Upper lobe of left lung (tissue), 6 donors: ENCODE data around the gene ATG10. TPM values are rescaled to one million over a fixed set of nuclear protein-coding genes. Genes with fewer than 3 reads are reported as not detected.

Experiments
- ATAC-seq, 2 donors: fragments of 200-7000 bp; cut with Tn5 transposase; one replicate each; pipeline ENCODE4 v1.9.1; 2022; ENCODE audit warnings: mild to moderate bottlenecking in 2 of 2, moderate library complexity in 2 of 2; ENCODE audit not compliant: low FRiP score in 2 of 2
- DNase-seq, 2 donors: peaks; one replicate each; pipeline ENCODE4 v3.0.0-alpha.2; 2019 to 2020
- H3K27ac ChIP-seq, 4 donors: fragments of 200-600 bp; sonication (generic); one replicate each; pipeline ENCODE4 v1.5.1; 2016 to 2019
- H3K27me3 ChIP-seq, 4 donors: fragments of 200-600 bp; sonication (generic); one replicate each; pipeline ENCODE4 v1.5.1; 2017 to 2019
- H3K36me3 ChIP-seq, 4 donors: fragments of 200-600 bp; sonication (generic); one replicate each; pipeline ENCODE4 v1.5.1; 2016 to 2019
- H3K4me1 ChIP-seq, 4 donors: fragments of 200-600 bp; sonication (generic); one replicate each; pipeline ENCODE4 v1.5.1; 2018 to 2019
- H3K4me3 ChIP-seq, 4 donors: fragments of 200-600 bp; sonication (generic); one replicate each; pipeline ENCODE4 v1.5.1; 2017 to 2019; ENCODE audit warnings: mild to moderate bottlenecking in 2 of 4, moderate library complexity in 1 of 4
- H3K9me3 ChIP-seq, 4 donors: fragments of 200-600 bp; sonication (generic); one replicate each; pipeline ENCODE4 v1.5.1; 2018 to 2019
- CTCF ChIP-seq, 6 experiments: fragments of 450-650 bp in 4 of 6; fragments of 200-600 bp in 2 of 6; sonication (generic) in 2 of 6; IDR thresholded peaks; one replicate each; pipeline ENCODE4 v1.5.1; 2016 to 2019; ENCODE audit warnings: antibody characterized with exemption in 6 of 6
- EP300 ChIP-seq, 4 donors: sonication (generic); formaldehyde crosslinking; IDR thresholded peaks; one replicate each; pipeline ENCODE4 v1.5.1; 2017; ENCODE audit warnings: antibody characterized with exemption in 4 of 4, control low read depth in 2 of 4
- POLR2A ChIP-seq, 4 donors: fragments of 450-650 bp; IDR thresholded peaks; one replicate each; pipeline ENCODE4 v1.5.1; 2016 to 2017; ENCODE audit warnings: antibody characterized with exemption in 4 of 4, mild to moderate bottlenecking in 2 of 4
- POLR2AphosphoS5 ChIP-seq, 2 donors: sonication (generic); formaldehyde crosslinking; IDR thresholded peaks; one replicate each; pipeline ENCODE4 v1.5.1; 2017; ENCODE audit warnings: antibody characterized with exemption in 2 of 2
- WGBS, 2 donors: methylation state at CpG; one replicate each; pipeline ENCODE4 v1.1.5; 2017 to 2018; 5-methylcytosine and 5-hydroxymethylcytosine counted together
- total RNA-seq, 6 donors: library from RNA; depleted of rRNA in 4 of 6; stranded (reverse); fragments of >200 nt in 4 of 6; gene quantifications; one replicate each; pipeline versions ENCODE4 v1.1.0 to v1.2.1, GENCODE V29; 2016 to 2021
- donor health status: DM: no; HTN: no; CAD: no; lungs with moderate emphysema.
- donor health status: DM: no; HTN: yes; CAD: no; lungs with severe emphysema.

ATG10 gene
- total RNA-seq, 6 donors from 2014 or later, result 1.00 to 9.4 (median 7.0) TPM

DNA sequence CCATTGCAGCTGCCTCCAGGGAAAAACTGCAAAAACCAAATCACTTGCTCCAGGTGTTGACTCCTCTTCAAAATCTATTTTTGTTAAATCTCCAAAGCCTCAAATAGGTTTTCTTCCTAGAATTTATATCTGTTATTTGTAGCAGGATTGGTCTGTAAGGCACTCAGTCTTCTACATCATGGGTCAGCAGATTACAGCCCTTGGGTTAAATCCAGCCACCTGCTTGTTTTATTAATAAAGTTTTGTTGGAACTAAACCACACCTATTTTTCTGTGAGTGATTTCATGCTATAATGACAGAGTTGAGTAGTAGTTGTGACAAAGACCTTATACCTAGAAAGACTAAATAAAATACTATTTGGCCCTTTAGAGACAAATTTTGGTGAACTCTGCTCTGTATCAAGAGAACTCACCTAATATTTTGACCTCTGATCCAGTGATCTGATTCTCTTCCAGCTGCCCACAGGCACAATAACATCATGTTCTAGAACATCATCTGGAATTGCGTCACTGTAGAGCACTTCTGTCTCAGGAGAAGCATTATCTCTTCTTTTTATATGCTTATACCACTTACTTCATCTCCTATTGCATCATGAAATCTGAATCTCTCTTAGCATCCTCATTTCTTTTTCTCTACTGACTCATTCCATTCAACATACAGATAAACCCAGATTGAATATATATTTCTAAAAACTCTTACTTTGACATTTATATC, 176.2 kb downstream of the ATG10 start:
- TF ChIP-seq POLR2AphosphoS5 (IDR thresholded peaks at IDR 0.05), result no peak
- no peak for TF ChIP-seq CTCF (IDR thresholded peaks at IDR 0.05)
- peak in 2 of 4 donors; percentile 14 to 49 for TF ChIP-seq EP300 (IDR thresholded peaks at IDR 0.05)
- Histone ChIP-seq H3K27ac (no peak overlapping the region), H3K9me3 (no peaks in the 10 kb centered on the region), H3K4me3 (no peak overlapping the region), H3K4me1 (peaks cover 0 to 4% (median 0%) of the 10 kb centered on the region in 4 donors), H3K27me3 (no peaks in the 10 kb centered on the region), H3K36me3 (no peaks in the 10 kb centered on the region)
- WGBS, 2 donors, result 84 to 91% methylated on average over 1 of the region's 1 CpG
- DNase-seq (no peak), ATAC-seq (peak in 1 of 2 donors; percentile 80)

DNA sequence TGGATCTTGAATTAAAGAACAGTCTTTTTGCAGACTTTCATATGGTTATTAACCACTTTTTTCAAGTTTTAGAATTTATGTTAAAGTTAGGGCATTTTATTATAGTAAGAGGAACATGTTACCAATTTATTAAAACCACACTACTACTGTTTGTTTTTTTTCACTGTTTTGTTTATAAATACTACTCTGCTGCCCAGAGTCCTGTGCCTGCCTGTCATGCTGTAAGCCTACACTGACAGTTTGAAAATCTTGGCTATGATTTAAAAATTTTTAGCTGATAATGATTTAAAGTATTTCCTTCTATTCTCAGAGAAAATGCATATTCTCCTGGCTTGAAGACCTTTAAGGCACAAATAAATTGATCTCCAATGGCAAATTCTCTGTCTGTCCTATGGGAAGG, 177.6 kb downstream of the ATG10 start:
- Histone ChIP-seq H3K4me1 (peaks cover 0 to 4% (median 0%) of the 10 kb centered on the region in 4 donors), H3K27ac (no peak overlapping the region), H3K36me3 (no peaks in the 10 kb centered on the region), H3K4me3 (no peak overlapping the region), H3K27me3 (no peaks in the 10 kb centered on the region), H3K9me3 (no peaks in the 10 kb centered on the region)
- TF ChIP-seq CTCF (IDR thresholded peaks at IDR 0.05), result no peak
- TF ChIP-seq POLR2AphosphoS5 (IDR thresholded peaks at IDR 0.05), result no peak
- TF ChIP-seq EP300 (IDR thresholded peaks at IDR 0.05), result no peak
- TF ChIP-seq POLR2A (IDR thresholded peaks at IDR 0.05), result no peak
- ATAC-seq, result no peak
- no peak for DNase-seq

- H3K27ac ChIP-seq, result no peak overlapping the region
- TF ChIP-seq EP300 (IDR thresholded peaks at IDR 0.05) (no peak), CTCF (IDR thresholded peaks at IDR 0.05) (no peak), POLR2AphosphoS5 (IDR thresholded peaks at IDR 0.05) (no peak), POLR2A (IDR thresholded peaks at IDR 0.05) (no peak)
- no peaks in the 10 kb centered on the region for H3K9me3 ChIP-seq
- no peak for DNase-seq
- no peak overlapping the region for H3K4me3 ChIP-seq
- H3K36me3 ChIP-seq, result no peaks in the 10 kb centered on the region
- peaks cover 0 to 4% (median 0%) of the 10 kb centered on the region in 4 donors for H3K4me1 ChIP-seq
- WGBS, 2 donors, result 94 to 96% methylated on average over 3 of the region's 3 CpGs
- no peaks in the 10 kb centered on the region for H3K27me3 ChIP-seq
- ATAC-seq, result no peak
These were observed 178.7 kb downstream of the ATG10 start for GRCh38 chr5:82150559-82150958.

DNA sequence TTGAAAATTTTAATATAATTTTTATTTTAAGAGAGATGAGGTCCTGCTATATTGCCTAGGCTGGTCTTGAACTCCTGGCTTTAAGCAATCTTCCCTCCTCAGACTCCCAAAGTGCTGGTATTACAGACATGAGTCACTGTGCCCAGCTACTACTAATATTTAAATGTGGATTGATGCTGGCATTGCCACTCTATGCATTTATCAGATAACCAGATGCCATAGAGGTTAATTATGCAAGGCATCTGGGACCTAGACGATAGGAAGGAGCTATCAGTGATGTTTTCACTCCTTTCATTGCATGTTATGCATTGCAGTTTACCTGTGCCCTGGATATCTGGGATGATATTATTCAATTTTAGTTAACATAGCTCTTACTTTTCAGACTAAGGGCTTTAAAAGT, 179.4 kb downstream of the ATG10 start:
- TF ChIP-seq EP300 (IDR thresholded peaks at IDR 0.05) (no peak), POLR2AphosphoS5 (IDR thresholded peaks at IDR 0.05) (no peak), CTCF (IDR thresholded peaks at IDR 0.05) (no peak), POLR2A (IDR thresholded peaks at IDR 0.05) (no peak)
- Histone ChIP-seq H3K27me3 (no peaks in the 10 kb centered on the region), H3K36me3 (no peaks in the 10 kb centered on the region), H3K27ac (no peak overlapping the region), H3K9me3 (no peaks in the 10 kb centered on the region), H3K4me3 (no peak overlapping the region), H3K4me1 (peaks cover 0 to 4% (median 0%) of the 10 kb centered on the region in 4 donors)
- 72 to 83% methylated on average over 1 of the region's 1 CpG for WGBS, 2 donors
- no peak for DNase-seq
- no peak for ATAC-seq

- Histone ChIP-seq H3K4me1 (peaks cover 0 to 4% (median 2%) of the 10 kb centered on the region in 4 donors), H3K27me3 (no peaks in the 10 kb centered on the region), H3K9me3 (no peaks in the 10 kb centered on the region), H3K4me3 (no peak overlapping the region), H3K27ac (no peak overlapping the region), H3K36me3 (no peaks in the 10 kb centered on the region)
- no peak for TF ChIP-seq EP300 (IDR thresholded peaks at IDR 0.05)
- no peak for TF ChIP-seq POLR2AphosphoS5 (IDR thresholded peaks at IDR 0.05)
- no peak for TF ChIP-seq POLR2A (IDR thresholded peaks at IDR 0.05)
- ATAC-seq (no peak), DNase-seq (no peak)
- 44 to 77% methylated on average over 1 of the region's 1 CpG for WGBS, 2 donors
These were observed 179.8 kb downstream of the ATG10 start for GRCh38 chr5:82151662-82152061.
